Liver (tissue), 9 donors: Measurements from ENCODE around the gene CNNM2. TPM values are rescaled to one million over a fixed set of nuclear protein-coding genes. Genes with fewer than 3 reads are reported as not detected.
"Not testable (repeated sequence)": the region's sequence is repeated elsewhere in the genome, so short reads cannot be mapped to it uniquely, and the experiment has no call there.

Experiments used
- DNase-seq: peaks from one replicate; pipeline ENCODE4 v3.0.0-alpha.2; 2017; ENCODE audit warnings: low spot score
- H3K27ac ChIP-seq, 2 donors: one replicate each; pipeline ENCODE4 v1.7.0; 2013; ENCODE audit warnings: inconsistent platforms in 2 of 2, low read length in 2 of 2, control low read depth in 1 of 2, low read depth in 1 of 2, mild to moderate bottlenecking in 1 of 2
- H3K27me3 ChIP-seq, 4 donors: one replicate each; pipeline versions ENCODE4 v1.6.1 to v1.7.0; 2013; ENCODE audit warnings: low read length in 3 of 4, inconsistent platforms in 1 of 4, mild to moderate bottlenecking in 1 of 4, moderate library complexity in 1 of 4; ENCODE audit not compliant: control insufficient read depth in 4 of 4, insufficient read depth in 4 of 4
- H3K36me3 ChIP-seq, 4 donors: one replicate each; pipeline versions ENCODE4 v1.6.1 to v1.7.0; 2013; ENCODE audit warnings: low read length in 3 of 4, mild to moderate bottlenecking in 3 of 4, low read depth in 1 of 4, moderate library complexity in 1 of 4; ENCODE audit not compliant: control insufficient read depth in 4 of 4, insufficient read depth in 3 of 4
- H3K4me1 ChIP-seq, 4 donors: one replicate each; pipeline versions ENCODE4 v1.6.1 to v1.7.0; 2013; ENCODE audit warnings: low read length in 3 of 4, mild to moderate bottlenecking in 3 of 4, moderate library complexity in 1 of 4; ENCODE audit not compliant: control insufficient read depth in 4 of 4, insufficient read depth in 4 of 4
- H3K4me3 ChIP-seq, 3 donors: one replicate each; pipeline versions ENCODE4 v1.6.1 to v1.7.0; 2013; ENCODE audit warnings: low read length in 3 of 3, control low read depth in 1 of 3, low read depth in 1 of 3, mild to moderate bottlenecking in 1 of 3
- H3K9ac ChIP-seq, 2 donors: one replicate each; pipeline ENCODE4 v1.7.0; 2013; ENCODE audit warnings: low read length in 2 of 2, mild to moderate bottlenecking in 2 of 2, moderate library complexity in 2 of 2, control low read depth in 1 of 2, low read depth in 1 of 2
- H3K9me3 ChIP-seq, 4 donors: one replicate each; pipeline versions ENCODE4 v1.6.1 to v1.7.0; 2013; ENCODE audit warnings: low read length in 3 of 4; ENCODE audit not compliant: control insufficient read depth in 4 of 4
- EGR1 ChIP-seq, 2 donors: IDR thresholded peaks; 2 replicates each; pipeline ENCODE4 v1.6.1; 2016 to 2018; ENCODE audit warnings: antibody characterized with exemption in 2 of 2, low read depth in 2 of 2
- FOXA2 ChIP-seq: IDR thresholded peaks from 2 replicates; pipeline ENCODE4 v1.6.1; 2016; ENCODE audit warnings: antibody characterized with exemption
- MAX ChIP-seq: IDR thresholded peaks from 2 replicates; pipeline ENCODE4 v1.6.1; 2016; ENCODE audit warnings: antibody characterized with exemption
- NR2F2 ChIP-seq: IDR thresholded peaks from 2 replicates; pipeline ENCODE4 v1.6.1; 2016; ENCODE audit warnings: antibody characterized with exemption
- RXRA ChIP-seq, 2 donors: IDR thresholded peaks; 2 replicates each; pipeline ENCODE4 v1.6.1; 2017 to 2018; ENCODE audit warnings: antibody characterized with exemption in 2 of 2, mild to moderate bottlenecking in 1 of 2
- YY1 ChIP-seq: IDR thresholded peaks from 2 replicates; pipeline ENCODE4 v1.6.1; 2016; ENCODE audit warnings: antibody characterized with exemption, mild to moderate bottlenecking
- ZBTB33 ChIP-seq: IDR thresholded peaks from 2 replicates; pipeline ENCODE4 v1.6.1; 2016; ENCODE audit warnings: antibody characterized with exemption
- whole genome bisulfite sequencing: extraction: QIAGEN DNeasy Blood & Tissue Kit; methylation state at CpG from one replicate; pipeline ENCODE4 v1.1.7; 2013; 5-methylcytosine and 5-hydroxymethylcytosine counted together
- polyA plus RNA-seq, 2 donors: library from polyadenylated mRNA; stranded (reverse) in 1 of 2; unstranded in 1 of 2; fragments of 200-250 nt in 1 of 2; fragments of >200 nt in 1 of 2; fragmentation: Nextera tagmentation in 1 of 2; extraction: Ambion mirVana in 1 of 2; gene quantifications; one replicate each; pipeline versions ENCODE4 v1.2.1 to v1.2.3, GENCODE V29; 2013 to 2015
- total RNA-seq, 2 donors: library from RNA; depleted of rRNA; stranded (reverse); fragments of >200 nt; gene quantifications; one replicate each; pipeline ENCODE4 v1.2.3, GENCODE V29; 2014
- donor health status: healthy.
- donor health status: healthy.
- donor health status: healthy.
- donor health status: healthy.
- donor health status: healthy.

The CNNM2 gene
- total and polyA plus RNA-seq, 4 donors = 2.0 to 10.8 (median 6.9) TPM

GRCh38 chr10:102962267-102962666, 44.2 kb downstream of the CNNM2 start:
- DNase-seq = no peak
- Histone ChIP-seq H3K36me3 (no peaks in the 10 kb centered on the region), H3K4me3 (no peak overlapping the region), H3K9ac (no peak overlapping the region), H3K27me3 (no peaks in the 10 kb centered on the region), H3K9me3 (no peaks in the 10 kb centered on the region), H3K27ac (no peak overlapping the region), H3K4me1 (peaks cover 7 to 14% (median 11%) of the 10 kb centered on the region in 4 donors)
- TF ChIP-seq FOXA2 (no peak), MAX (no peak), RXRA (IDR thresholded peaks at IDR 0.05) (no peak), ZBTB33 (no peak), YY1 (no peak)
- WGBS = 99% methylated on average over 1 of the region's 1 CpG

- TF ChIP-seq FOXA2 (no peak), NR2F2 (no peak)
- Histone ChIP-seq H3K4me1 (peaks cover 7 to 14% (median 11%) of the 10 kb centered on the region in 4 donors), H3K9ac (no peak overlapping the region), H3K9me3 (no peaks in the 10 kb centered on the region), H3K4me3 (no peak overlapping the region), H3K36me3 (no peaks in the 10 kb centered on the region), H3K27me3 (no peaks in the 10 kb centered on the region), H3K27ac (no peak overlapping the region)
- WGBS = 77% methylated on average over 6 of the region's 6 CpGs
- DNase-seq = no peak
Observed at GRCh38 chr10:102962951-102963755, 45.1 kb downstream of the CNNM2 start.

GRCh38 chr10:102963756-102964025, 45.6 kb downstream of the CNNM2 start:
- WGBS = 86% methylated on average over 2 of the region's 2 CpGs
- H3K4me3 ChIP-seq = no peak overlapping the region
- no peaks in the 10 kb centered on the region for H3K27me3 ChIP-seq
- no peak overlapping the region for H3K27ac ChIP-seq
- no peaks in the 10 kb centered on the region for H3K9me3 ChIP-seq
- H3K4me1 ChIP-seq = peaks cover 7 to 14% (median 11%) of the 10 kb centered on the region in 4 donors
- no peak for TF ChIP-seq EGR1 (IDR thresholded peaks at IDR 0.05; ENCODE audit: low read depth in 2 of 2)
- no peak for DNase-seq
- no peaks in the 10 kb centered on the region for H3K36me3 ChIP-seq
- H3K9ac ChIP-seq = no peak overlapping the region

GRCh38 chr10:102964064-102964463, 46.0 kb downstream of the CNNM2 start:
- not testable (repeated sequence) for DNase-seq, H3K9ac ChIP-seq, H3K36me3 ChIP-seq, H3K4me3 ChIP-seq, H3K9me3 ChIP-seq, H3K27ac ChIP-seq, H3K27me3 ChIP-seq
- 100% methylated on average over 2 of the region's 2 CpGs for WGBS
- H3K4me1 ChIP-seq = peaks cover 7 to 14% (median 11%) of the 10 kb centered on the region in 4 donors
